HG02623 (cell line): Measurements from ENCODE around the gene CCDC28B.

Source experiments
- ATAC-seq: cut with Tn5 transposase; IDR thresholded peaks from one replicate; pipeline ENCODE4 v1.9.1; 2021; ENCODE audit warnings: moderate library complexity; ENCODE audit not compliant: unreplicated experiment

CCDC28B gene

GRCh38 chr1:32249831-32250525, 49.6 kb downstream of the CCDC28B start:
- ATAC-seq, result peak; percentile 53

GRCh38 chr1:32250893-32251716, 50.7 kb downstream of the CCDC28B start, which contains the start of gene LCK:
TSS of gene LCK (plus strand) at chr1:32251265. CDS start at chr1:32274330, 23,065 bp downstream.
- no peak for ATAC-seq
